ENCODE data around the gene SLC6A16. TPM values are rescaled to one million over a fixed set of nuclear protein-coding genes. Genes with fewer than 3 reads are reported as not detected.

The SLC6A16 gene
- total and polyA plus RNA-seq, 7 donors: 0.07 to 0.95 (median 0.27) TPM

DNA sequence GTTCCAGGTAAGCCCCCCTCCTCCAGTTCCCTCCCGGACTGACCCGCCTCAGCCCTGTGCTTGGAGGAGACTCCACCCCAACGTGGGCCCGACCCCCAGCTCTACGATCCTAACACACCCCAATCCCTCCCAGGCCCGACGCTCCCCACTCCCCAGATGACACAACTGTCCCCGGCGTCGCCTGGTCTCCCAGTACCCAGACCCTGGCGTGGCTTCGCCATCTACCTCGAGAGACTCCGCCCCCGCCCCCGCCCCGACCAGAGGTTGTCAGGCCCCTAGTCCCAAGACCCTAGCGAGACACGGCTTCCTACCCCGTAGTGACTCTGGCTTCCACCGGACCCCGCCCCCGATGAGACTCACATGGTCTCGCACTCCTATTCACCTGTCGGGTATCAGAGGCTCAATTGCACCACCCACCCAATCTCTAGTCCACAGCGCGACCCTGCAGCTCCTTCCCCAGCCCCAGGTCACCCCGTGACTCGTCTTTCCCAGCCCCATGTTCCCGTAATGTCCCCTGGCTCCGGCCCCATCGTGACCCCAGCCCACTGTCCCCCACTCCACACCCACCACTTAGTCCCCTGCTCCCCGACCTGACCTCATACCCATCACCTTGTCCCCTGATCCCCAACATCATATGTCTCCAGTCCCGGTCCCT lies 13.2 kb upstream of the SLC6A16 start:
- Histone ChIP-seq H3K9me3 (no peaks in the 10 kb centered on the region), H3K4me3 (peak overlapping the region; percentile 63), H3K36me3 (ENCODE audit: insufficient read depth in 1 of 2, low read depth in 1 of 2) (peaks cover 0 to 23% of the 10 kb centered on the region in 2 donors), H3K27ac (no peak overlapping the region), H3K27me3 (ENCODE audit: insufficient read depth in 3 of 3, low read length in 2 of 3) (no peaks in the 10 kb centered on the region), H3K4me1 (peaks cover 5% of the 10 kb centered on the region)
- DNase-seq (no peak), ATAC-seq (no peak)
- 23 to 31% (median 25%) methylated on average over 30 to 34 of the region's 34 CpGs for WGBS, 3 donors
- intact Hi-C loops (cut with DNase I): no loop called here
- TF ChIP-seq, protein P1, sequence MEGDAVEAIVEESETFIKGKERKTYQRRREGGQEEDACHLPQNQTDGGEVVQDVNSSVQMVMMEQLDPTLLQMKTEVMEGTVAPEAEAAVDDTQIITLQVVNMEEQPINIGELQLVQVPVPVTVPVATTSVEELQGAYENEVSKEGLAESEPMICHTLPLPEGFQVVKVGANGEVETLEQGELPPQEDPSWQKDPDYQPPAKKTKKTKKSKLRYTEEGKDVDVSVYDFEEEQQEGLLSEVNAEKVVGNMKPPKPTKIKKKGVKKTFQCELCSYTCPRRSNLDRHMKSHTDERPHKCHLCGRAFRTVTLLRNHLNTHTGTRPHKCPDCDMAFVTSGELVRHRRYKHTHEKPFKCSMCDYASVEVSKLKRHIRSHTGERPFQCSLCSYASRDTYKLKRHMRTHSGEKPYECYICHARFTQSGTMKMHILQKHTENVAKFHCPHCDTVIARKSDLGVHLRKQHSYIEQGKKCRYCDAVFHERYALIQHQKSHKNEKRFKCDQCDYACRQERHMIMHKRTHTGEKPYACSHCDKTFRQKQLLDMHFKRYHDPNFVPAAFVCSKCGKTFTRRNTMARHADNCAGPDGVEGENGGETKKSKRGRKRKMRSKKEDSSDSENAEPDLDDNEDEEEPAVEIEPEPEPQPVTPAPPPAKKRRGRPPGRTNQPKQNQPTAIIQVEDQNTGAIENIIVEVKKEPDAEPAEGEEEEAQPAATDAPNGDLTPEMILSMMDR (IDR thresholded peaks at IDR 0.05): no peak

DNA sequence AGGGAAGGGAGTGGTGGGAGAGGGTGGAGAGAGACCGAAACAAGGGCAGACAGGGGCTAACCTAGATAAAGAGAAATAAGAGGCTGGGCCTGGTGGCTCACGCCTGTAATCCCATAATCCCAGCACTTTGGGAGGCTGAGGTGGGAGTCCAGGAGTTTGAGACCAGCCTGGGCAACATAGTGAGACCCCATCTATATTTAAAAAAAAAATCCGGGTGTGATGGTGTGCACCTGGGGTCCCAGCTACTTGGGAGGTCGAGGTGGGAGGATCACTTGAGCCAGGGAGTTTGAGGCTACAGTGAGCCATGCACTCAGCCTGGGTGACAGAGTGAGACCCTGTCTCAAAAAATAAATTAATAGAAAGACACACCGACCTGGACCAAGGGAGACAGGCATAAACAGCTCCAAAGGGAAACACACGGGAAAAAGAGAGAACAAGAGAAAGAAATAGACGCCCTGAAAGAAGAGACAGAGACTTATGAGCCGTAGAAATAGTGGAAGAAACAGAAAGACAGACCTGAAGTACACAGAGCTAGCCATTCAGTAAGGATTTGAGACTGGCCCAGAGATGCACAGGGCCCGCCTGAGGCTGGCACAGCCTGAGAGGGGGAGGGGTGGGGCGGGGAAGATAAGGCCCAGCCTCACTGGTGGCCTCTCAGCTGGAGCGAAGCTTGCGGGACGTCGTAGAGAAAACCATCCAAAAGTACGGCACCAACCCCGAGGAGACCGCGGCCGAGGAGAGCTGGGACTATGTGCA lies 12.5 kb upstream of the SLC6A16 start:
- TF ChIP-seq, protein P1 (IDR thresholded peaks at IDR 0.05): no peak
- ATAC-seq: no peak
- no peak for DNase-seq
- no peaks in the 10 kb centered on the region for H3K27me3 ChIP-seq (ENCODE audit: insufficient read depth in 3 of 3, low read length in 2 of 3)
- 64 to 68% (median 67%) methylated on average over 19 of the region's 19 CpGs for WGBS, 3 donors
- no peak overlapping the region for H3K4me3 ChIP-seq
- intact Hi-C loops (cut with DNase I): no loop called here
- H3K4me1 ChIP-seq: peaks cover 5% of the 10 kb centered on the region
- no peak overlapping the region for H3K27ac ChIP-seq
- no peaks in the 10 kb centered on the region for H3K9me3 ChIP-seq
- H3K36me3 ChIP-seq (ENCODE audit: insufficient read depth in 1 of 2, low read depth in 1 of 2): peaks cover 0 to 15% of the 10 kb centered on the region in 2 donors

DNA sequence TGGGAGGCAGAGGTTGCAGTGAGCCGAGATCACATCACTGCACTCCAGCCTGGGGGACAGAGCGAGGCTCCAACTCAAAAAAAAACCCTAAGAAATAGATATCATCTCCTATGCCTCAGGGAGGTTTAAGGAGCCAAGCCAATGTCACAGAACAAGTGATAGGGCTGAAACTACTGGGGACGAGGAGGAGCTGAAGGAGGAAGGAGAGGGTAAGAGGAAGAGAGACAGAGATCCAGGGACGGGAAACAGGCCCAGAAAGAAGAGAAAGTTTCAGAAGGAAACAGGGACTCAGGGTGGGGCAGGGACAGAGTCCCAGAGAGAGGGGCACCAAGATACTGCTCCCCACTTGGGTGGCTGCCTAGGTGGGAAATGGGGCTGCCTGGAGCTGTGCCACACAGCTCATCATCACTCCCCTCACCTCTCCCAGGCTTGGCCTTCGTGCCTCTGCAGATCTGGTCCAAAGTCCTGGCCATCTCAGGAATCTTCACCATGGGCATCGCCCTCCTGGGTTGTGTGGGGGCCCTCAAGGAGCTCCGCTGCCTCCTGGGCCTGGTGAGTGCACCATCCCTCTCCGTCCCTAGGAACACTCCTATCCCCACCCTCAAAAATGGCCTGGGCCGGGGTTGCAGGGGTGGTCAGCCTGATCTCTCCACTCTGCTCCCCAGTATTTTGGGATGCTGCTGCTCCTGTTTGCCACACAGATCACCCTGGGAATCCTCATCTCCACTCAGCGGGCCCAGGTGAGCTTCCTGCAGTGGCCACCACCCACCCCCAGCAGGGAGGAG lies 11.7 kb upstream of the SLC6A16 start:
- TF ChIP-seq, protein P1 (IDR thresholded peaks at IDR 0.05): no peak
- intact Hi-C loops (cut with DNase I): no loop called here
- peaks cover 0 to 8% of the 10 kb centered on the region in 2 donors for H3K36me3 ChIP-seq (ENCODE audit: insufficient read depth in 1 of 2, low read depth in 1 of 2)
- H3K4me3 ChIP-seq: no peak overlapping the region
- no peak overlapping the region for H3K27ac ChIP-seq
- 83 to 90% (median 86%) methylated on average over 10 of the region's 10 CpGs for WGBS, 3 donors
- no peak for DNase-seq
- no peaks in the 10 kb centered on the region for H3K9me3 ChIP-seq
- ATAC-seq: no peak
- H3K4me1 ChIP-seq: peaks cover 5% of the 10 kb centered on the region
- H3K27me3 ChIP-seq (ENCODE audit: insufficient read depth in 3 of 3, low read length in 2 of 3): no peaks in the 10 kb centered on the region

DNA sequence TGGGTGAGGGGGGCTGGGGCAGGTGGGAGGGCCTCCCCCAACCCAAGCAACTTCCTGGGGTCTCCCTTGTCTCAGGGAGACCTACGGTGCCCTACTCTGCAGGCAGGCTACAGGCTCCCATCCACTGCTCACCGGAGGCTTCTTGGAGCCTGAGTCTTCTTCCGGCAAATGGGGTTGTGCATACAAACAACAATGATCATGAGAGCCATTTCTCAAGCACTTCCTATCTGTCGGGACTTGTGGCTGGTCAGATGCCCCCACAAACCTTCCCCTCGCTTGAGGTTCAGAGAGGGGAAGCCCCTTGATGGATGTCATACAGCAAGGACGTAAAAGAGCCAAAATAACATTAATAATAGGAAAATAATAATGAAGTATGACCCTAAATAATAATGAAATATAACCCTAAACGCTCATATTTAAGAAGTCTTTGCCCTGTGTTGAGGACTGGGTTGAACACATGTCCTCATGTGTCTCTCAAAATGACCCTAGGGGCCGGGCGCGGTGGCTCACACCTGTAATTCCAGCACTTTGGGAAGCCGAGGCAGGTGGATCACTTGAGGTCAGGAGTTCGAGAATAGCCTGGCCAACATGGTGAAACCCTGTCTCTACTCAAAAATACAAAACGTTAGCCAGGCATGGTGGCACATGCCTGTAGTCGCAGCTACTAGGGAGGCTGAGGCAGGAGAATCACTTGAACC lies 10.9 kb upstream of the SLC6A16 start:
- TF ChIP-seq, protein P1 (IDR thresholded peaks at IDR 0.05): no peak
- H3K4me3 ChIP-seq: peak overlapping the region; percentile 25
- no peak overlapping the region for H3K27ac ChIP-seq
- intact Hi-C loops (cut with DNase I): no loop called here
- peaks cover 0 to under 1% of the 10 kb centered on the region in 2 donors for H3K36me3 ChIP-seq (ENCODE audit: insufficient read depth in 1 of 2, low read depth in 1 of 2)
- DNase-seq: no peak
- peaks cover 5% of the 10 kb centered on the region for H3K4me1 ChIP-seq
- H3K27me3 ChIP-seq (ENCODE audit: insufficient read depth in 3 of 3, low read length in 2 of 3): no peaks in the 10 kb centered on the region
- ATAC-seq: no peak
- no peaks in the 10 kb centered on the region for H3K9me3 ChIP-seq
- WGBS, 3 donors: 82 to 86% (median 84%) methylated on average over 14 of the region's 14 CpGs
